Measurements from ENCODE around the gene RNF212. TPM values are rescaled to one million over a fixed set of nuclear protein-coding genes. Genes with fewer than 3 reads are reported as not detected.
A peak's percentile ranks its signal among the peaks of the same experiment; 100 is the strongest.

Gene RNF212
- total and polyA plus RNA-seq, 9 of the 15 experiments (the other 6 are each of a cell fraction or from before 2014, with no cell fraction given): 0.04 TPM; not detected in 8

DNA sequence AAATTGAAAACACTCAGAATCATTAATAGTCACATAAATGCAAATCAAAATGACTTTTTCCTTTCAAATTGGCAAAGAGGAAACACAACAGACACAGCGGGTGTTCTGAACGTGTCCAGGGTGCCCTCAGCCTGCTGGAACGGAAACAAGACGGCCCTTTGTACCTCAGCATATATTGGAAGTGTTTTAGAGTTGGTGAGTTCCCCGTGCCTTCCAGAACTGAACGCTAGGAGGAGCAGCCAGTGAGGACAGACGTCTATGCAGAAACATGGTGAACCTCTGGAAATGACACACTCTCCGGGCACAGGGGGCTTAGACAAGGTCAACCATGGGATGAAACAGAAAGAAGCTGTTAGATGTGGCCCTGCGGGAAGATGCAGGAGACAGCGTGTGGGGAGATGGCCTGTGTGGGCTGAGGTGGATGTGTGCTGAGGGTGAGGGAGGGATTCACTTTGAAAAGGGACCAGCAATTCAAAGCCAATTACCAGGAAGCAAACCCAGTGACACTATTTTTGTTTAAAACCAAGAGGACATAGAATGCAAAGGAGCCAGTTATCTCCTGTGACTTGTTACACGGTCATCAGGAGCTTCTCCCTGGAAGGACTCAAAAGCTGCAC lies 40.4 kb downstream of the RNF212 start (continued):
- TF ChIP-seq, protein P1, sequence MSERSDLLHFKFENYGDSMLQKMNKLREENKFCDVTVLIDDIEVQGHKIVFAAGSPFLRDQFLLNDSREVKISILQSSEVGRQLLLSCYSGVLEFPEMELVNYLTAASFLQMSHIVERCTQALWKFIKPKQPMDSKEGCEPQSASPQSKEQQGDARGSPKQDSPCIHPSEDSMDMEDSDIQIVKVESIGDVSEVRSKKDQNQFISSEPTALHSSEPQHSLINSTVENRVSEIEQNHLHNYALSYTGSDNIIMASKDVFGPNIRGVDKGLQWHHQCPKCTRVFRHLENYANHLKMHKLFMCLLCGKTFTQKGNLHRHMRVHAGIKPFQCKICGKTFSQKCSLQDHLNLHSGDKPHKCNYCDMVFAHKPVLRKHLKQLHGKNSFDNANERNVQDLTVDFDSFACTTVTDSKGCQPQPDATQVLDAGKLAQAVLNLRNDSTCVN (CRISPR knock-in tag; IDR thresholded peaks at IDR 0.05): no peak
- TF ChIP-seq RB1 (IDR thresholded peaks at IDR 0.05; ENCODE audit: low read depth) (peak; percentile 50; the same call in 1 of the 2 replicates), RAD21 (CRISPR knock-in tag; conservative IDR thresholded peaks at IDR 0.05 in 1 of 2, IDR thresholded peaks at IDR 0.05 in 1 of 2) (peak; percentile 21 to 54), ZNF316 (IDR thresholded peaks at IDR 0.05) (no peak), PKNOX1 (IDR thresholded peaks at IDR 0.05) (no peak), CREB1 (IDR thresholded peaks at IDR 0.05) (no peak), CREB1 (CRISPR knock-in tag; IDR thresholded peaks at IDR 0.05) (0 out of 2 replicates have a peak, but pooled peaks have one; percentile 19), HMG20B (CRISPR knock-in tag; IDR thresholded peaks at IDR 0.05) (no peak), HDAC8 (tag; IDR thresholded peaks at IDR 0.05) (no peak), HLTF (IDR thresholded peaks at IDR 0.05) (no peak), CBFA2T3 (IDR thresholded peaks at IDR 0.05) (no peak), KLF13 (tag; IDR thresholded peaks at IDR 0.05; ENCODE audit: borderline replicate concordance, low read depth) (no peak), POLR2A (conservative IDR thresholded peaks at IDR 0.05) (no peak), ETV1 (tag; conservative IDR thresholded peaks at IDR 0.05; ENCODE audit: low read depth) (no peak), EHMT2 (IDR thresholded peaks at IDR 0.05) (0 out of 2 replicates have a peak, but pooled peaks have one; percentile 33), NR2F6 (CRISPR knock-in tag; IDR thresholded peaks at IDR 0.05) (no peak)
- TF ChIP-seq, protein P2, sequence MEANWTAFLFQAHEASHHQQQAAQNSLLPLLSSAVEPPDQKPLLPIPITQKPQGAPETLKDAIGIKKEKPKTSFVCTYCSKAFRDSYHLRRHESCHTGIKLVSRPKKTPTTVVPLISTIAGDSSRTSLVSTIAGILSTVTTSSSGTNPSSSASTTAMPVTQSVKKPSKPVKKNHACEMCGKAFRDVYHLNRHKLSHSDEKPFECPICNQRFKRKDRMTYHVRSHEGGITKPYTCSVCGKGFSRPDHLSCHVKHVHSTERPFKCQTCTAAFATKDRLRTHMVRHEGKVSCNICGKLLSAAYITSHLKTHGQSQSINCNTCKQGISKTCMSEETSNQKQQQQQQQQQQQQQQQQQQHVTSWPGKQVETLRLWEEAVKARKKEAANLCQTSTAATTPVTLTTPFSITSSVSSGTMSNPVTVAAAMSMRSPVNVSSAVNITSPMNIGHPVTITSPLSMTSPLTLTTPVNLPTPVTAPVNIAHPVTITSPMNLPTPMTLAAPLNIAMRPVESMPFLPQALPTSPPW (CRISPR knock-in tag; IDR thresholded peaks at IDR 0.05): no peak
- TF ChIP-seq, protein P3, sequence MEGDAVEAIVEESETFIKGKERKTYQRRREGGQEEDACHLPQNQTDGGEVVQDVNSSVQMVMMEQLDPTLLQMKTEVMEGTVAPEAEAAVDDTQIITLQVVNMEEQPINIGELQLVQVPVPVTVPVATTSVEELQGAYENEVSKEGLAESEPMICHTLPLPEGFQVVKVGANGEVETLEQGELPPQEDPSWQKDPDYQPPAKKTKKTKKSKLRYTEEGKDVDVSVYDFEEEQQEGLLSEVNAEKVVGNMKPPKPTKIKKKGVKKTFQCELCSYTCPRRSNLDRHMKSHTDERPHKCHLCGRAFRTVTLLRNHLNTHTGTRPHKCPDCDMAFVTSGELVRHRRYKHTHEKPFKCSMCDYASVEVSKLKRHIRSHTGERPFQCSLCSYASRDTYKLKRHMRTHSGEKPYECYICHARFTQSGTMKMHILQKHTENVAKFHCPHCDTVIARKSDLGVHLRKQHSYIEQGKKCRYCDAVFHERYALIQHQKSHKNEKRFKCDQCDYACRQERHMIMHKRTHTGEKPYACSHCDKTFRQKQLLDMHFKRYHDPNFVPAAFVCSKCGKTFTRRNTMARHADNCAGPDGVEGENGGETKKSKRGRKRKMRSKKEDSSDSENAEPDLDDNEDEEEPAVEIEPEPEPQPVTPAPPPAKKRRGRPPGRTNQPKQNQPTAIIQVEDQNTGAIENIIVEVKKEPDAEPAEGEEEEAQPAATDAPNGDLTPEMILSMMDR (IDR thresholded peaks at IDR 0.05 in 2 of 3, conservative IDR thresholded peaks at IDR 0.05 in 1 of 3; ENCODE audit: insufficient read depth in 2 of 3, low read depth in 1 of 3, low read length in 3 of 3): peak; percentile 74 to 86 (median 83)
- TF ChIP-seq, protein P4, sequence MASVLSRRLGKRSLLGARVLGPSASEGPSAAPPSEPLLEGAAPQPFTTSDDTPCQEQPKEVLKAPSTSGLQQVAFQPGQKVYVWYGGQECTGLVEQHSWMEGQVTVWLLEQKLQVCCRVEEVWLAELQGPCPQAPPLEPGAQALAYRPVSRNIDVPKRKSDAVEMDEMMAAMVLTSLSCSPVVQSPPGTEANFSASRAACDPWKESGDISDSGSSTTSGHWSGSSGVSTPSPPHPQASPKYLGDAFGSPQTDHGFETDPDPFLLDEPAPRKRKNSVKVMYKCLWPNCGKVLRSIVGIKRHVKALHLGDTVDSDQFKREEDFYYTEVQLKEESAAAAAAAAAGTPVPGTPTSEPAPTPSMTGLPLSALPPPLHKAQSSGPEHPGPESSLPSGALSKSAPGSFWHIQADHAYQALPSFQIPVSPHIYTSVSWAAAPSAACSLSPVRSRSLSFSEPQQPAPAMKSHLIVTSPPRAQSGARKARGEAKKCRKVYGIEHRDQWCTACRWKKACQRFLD (CRISPR knock-in tag; IDR thresholded peaks at IDR 0.05): no peak

All from K562 (cell line).